Neuron (in vitro differentiated cells): Measurements from ENCODE around the gene CNPY4.
A peak's percentile ranks its signal among the peaks of the same experiment; 100 is the strongest.

Experiments
- H2AFZ ChIP-seq: one replicate; pipeline ENCODE4 v1.6.1; 2013; ENCODE audit warnings: low read depth, mild to moderate bottlenecking, inconsistent platforms, low read length, moderate library complexity
- H3K27me3 ChIP-seq: one replicate; pipeline ENCODE4 v1.6.1; 2013; ENCODE audit warnings: low read length; ENCODE audit not compliant: insufficient read depth
- H3K36me3 ChIP-seq: one replicate; pipeline ENCODE4 v1.6.1; 2013; ENCODE audit warnings: low read length; ENCODE audit not compliant: insufficient read depth
- H3K4me1 ChIP-seq: one replicate; pipeline ENCODE4 v1.6.1; 2013; ENCODE audit warnings: low read length; ENCODE audit not compliant: insufficient read depth
- H3K4me3 ChIP-seq: 2 replicates; pipeline ENCODE4 v1.5.1; 2013; ENCODE audit warnings: mild to moderate bottlenecking, low read length, moderate library complexity
- H3K9me3 ChIP-seq: one replicate; pipeline ENCODE4 v1.6.1; 2013; ENCODE audit warnings: low read length

Gene CNPY4

DNA sequence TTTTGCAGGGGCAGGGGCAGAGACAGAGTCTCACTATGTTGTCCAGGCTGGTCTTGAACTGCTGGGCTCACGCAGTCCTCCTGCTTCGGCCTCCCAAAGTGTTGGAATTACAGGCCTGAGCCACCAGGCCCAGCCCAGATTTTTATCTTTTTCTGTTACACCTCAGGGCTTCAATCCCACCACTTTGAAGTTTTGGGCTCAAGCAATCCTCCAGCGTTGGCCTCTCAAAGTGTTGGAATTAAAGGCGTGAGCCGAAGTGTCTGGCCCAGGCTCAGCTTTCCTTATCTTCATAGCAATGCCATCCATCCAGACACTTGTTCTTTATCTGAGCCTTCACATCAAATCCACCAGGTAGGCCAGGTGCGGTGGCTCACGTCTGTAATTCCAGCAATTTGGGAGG, 4.4 kb upstream of the CNPY4 start:
- no peak overlapping the region for H3K4me3 ChIP-seq
- peaks cover 43% of the 10 kb centered on the region for H3K36me3 ChIP-seq
- H3K4me1 ChIP-seq, result peaks cover 6% of the 10 kb centered on the region
- no peaks in the 10 kb centered on the region for H3K9me3 ChIP-seq
- H3K27me3 ChIP-seq, result no peaks in the 10 kb centered on the region
- H2AFZ ChIP-seq, result no peak overlapping the region

DNA sequence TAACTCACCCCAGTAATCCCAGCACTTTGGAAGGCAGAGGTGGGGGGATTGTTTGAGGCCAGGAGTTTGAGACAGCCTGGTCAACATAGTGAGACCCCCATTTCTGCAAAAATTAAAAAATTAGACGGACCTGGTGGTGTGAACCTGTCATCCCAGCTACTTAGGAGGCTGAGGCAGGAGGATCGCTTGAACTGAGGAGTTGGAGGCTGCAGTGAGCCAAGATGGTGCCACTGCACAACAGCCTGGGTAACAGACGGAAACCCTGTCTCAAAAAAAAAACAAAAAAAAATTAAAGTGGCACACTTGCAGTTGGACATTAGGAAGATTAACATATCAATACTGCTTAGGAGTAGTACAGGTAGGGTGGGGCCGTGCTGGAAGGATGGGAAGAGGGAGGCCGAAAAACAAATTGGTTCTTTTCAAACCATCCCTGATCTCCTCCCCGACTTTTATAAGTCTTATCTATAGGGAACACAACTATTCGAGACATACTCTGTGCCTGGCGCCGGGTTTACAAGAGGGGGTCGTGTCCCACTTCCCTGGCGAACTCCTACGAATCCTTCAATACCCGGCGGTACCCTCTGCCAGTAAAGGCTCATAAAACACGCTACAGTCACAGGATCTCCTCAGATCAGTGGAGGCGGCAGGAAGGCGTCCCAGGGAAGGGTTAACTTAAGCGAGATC, 904 bp upstream of the CNPY4 start:
- H3K27me3 ChIP-seq, result no peaks in the 10 kb centered on the region
- H2AFZ ChIP-seq, result peak overlapping the region; percentile 51
- H3K36me3 ChIP-seq, result peaks cover 16% of the 10 kb centered on the region
- H3K4me3 ChIP-seq, result peak overlapping the region; percentile 70
- H3K9me3 ChIP-seq, result no peaks in the 10 kb centered on the region
- H3K4me1 ChIP-seq, result peaks cover 12% of the 10 kb centered on the region

DNA sequence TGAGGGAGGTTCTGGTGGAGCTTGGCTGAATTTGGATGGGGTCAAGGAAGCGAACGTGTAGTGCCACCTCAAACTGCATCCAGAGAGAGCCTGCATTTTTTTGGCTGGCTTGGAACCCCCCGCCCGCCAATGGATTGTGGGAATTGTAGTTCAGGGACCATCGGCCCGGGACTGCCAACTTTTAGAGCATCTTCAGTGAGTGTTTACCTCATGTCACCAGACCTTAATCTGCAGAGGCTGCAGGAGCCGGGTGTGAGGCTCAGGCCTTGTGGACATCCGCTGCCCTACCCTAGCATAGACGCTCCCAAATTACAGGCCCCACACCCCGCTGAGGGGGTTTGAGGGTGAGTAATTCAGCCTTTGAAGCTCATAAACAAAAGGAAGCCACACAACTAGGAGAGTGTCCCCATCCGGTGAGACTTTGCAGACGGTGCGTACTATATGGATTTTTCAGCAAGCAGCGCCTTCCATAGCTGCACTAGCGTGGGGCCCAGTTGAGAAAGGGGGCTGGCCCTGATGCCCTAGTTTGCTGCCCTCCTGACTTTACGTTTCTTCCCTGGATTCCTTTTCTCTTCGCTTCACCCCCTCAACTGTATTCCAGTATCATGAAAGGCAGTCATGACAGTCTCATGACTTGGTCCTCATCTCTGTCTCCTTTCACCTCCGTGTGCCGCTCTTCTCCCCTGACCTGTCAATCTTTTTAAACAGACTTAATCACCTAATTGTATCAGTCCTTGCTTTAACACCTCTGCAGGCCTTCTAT, 717 bp downstream of the CNPY4 start:
- H2AFZ ChIP-seq, result peak overlapping the region; percentile 51
- H3K4me1 ChIP-seq, result peaks cover 12% of the 10 kb centered on the region
- H3K9me3 ChIP-seq, result no peaks in the 10 kb centered on the region
- H3K36me3 ChIP-seq, result peaks cover 8% of the 10 kb centered on the region
- no peaks in the 10 kb centered on the region for H3K27me3 ChIP-seq
- H3K4me3 ChIP-seq, result peak overlapping the region; percentile 70

DNA sequence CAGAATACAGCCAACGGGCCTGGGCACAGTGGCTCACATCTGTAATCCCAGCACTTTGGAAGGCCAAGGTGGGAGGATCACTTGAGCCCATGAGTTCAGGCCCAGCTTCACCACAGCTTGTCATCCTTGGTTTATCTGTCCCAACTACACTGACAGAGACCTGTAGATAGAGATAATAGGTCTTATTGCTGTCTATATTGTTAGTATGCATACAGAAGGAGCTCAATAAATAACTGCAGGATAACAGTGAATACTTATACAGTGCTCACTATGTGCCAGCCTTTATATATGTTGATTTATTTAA, 1.3 kb downstream of the CNPY4 start:
- Histone ChIP-seq H3K27me3 (no peaks in the 10 kb centered on the region), H2AFZ (no peak overlapping the region), H3K4me1 (peaks cover 12% of the 10 kb centered on the region), H3K9me3 (no peaks in the 10 kb centered on the region), H3K4me3 (peak overlapping the region; percentile 70), H3K36me3 (peaks cover 7% of the 10 kb centered on the region)

DNA sequence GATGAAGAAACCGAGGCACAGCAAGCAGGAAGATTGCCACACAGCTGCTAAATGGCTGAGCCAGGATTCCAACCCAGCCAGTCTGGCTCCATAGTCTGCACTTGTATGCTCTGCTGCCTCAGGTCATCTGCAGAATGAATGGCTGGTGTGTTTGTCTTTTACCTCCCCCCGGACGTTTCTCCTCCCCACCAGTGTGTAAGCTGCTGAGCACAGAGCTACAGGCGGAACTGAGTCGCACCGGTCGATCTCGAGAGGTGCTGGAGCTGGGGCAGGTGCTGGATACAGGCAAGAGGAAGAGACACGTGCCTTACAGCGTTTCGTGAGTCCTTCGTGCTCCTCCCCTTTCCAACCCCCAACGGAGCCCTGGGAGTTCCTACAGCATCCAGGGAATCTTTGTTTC, 2.6 kb downstream of the CNPY4 start:
- Histone ChIP-seq H3K27me3 (no peaks in the 10 kb centered on the region), H3K4me1 (peaks cover 12% of the 10 kb centered on the region), H3K9me3 (no peaks in the 10 kb centered on the region), H3K36me3 (peaks cover 7% of the 10 kb centered on the region), H2AFZ (no peak overlapping the region), H3K4me3 (no peak overlapping the region)

DNA sequence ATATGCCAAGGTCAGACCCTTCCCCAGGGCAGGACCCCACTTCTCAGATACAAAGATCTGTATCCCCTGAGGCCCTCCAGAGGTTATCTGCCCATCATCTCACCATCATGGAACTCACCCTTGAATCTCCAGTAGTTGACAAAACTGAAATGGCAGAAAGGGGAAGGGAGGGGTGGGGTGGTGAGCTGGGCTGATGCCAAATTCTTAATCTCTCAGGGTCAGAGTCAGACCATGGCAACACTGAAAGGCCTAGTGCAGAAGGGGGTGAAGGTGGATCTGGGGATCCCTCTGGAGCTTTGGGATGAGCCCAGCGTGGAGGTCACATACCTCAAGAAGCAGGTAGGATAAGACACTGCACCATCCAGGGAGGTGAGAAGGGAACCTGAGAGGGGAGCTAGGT, 3.1 kb downstream of the CNPY4 start:
- peaks cover 12% of the 10 kb centered on the region for H3K4me1 ChIP-seq
- H3K27me3 ChIP-seq, result no peaks in the 10 kb centered on the region
- H2AFZ ChIP-seq, result no peak overlapping the region
- H3K9me3 ChIP-seq, result no peaks in the 10 kb centered on the region
- H3K4me3 ChIP-seq, result no peak overlapping the region
- peaks cover 7% of the 10 kb centered on the region for H3K36me3 ChIP-seq

DNA sequence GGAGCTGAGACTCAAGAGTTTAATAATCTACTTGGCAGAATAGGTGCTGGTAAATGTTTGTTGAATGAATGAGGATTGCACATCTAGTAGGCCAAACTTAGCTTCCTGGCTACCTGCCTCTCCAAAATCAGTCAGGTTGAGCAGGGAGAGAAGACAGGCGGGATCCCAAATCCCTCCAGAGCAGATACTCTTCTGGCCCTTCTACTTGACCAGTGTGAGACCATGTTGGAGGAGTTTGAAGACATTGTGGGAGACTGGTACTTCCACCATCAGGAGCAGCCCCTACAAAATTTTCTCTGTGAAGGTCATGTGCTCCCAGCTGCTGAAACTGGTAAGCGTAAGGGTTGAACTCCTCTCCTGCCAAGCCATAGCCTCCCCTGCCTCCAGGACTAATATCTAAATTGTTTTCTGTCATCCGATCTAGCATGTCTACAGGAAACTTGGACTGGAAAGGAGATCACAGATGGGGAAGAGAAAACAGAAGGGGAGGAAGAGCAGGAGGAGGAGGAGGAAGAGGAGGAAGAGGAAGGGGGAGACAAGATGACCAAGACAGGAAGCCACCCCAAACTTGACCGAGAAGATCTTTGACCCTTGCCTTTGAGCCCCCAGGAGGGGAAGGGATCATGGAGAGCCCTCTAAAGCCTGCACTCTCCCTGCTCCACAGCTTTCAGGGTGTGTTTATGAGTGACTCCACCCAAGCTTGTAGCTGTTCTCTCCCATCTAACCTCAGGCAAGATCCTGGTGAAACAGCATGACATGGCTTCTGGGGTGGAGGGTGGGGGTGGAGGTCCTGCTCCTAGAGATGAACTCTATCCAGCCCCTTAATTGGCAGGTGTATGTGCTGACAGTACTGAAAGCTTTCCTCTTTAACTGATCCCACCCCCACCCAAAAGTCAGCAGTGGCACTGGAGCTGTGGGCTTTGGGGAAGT, 5.1 kb downstream of the CNPY4 start:
- Histone ChIP-seq H3K27me3 (no peaks in the 10 kb centered on the region), H3K4me3 (no peak overlapping the region), H3K4me1 (peaks cover 15% of the 10 kb centered on the region), H3K9me3 (no peaks in the 10 kb centered on the region), H3K36me3 (peaks cover 7% of the 10 kb centered on the region), H2AFZ (no peak overlapping the region)

DNA sequence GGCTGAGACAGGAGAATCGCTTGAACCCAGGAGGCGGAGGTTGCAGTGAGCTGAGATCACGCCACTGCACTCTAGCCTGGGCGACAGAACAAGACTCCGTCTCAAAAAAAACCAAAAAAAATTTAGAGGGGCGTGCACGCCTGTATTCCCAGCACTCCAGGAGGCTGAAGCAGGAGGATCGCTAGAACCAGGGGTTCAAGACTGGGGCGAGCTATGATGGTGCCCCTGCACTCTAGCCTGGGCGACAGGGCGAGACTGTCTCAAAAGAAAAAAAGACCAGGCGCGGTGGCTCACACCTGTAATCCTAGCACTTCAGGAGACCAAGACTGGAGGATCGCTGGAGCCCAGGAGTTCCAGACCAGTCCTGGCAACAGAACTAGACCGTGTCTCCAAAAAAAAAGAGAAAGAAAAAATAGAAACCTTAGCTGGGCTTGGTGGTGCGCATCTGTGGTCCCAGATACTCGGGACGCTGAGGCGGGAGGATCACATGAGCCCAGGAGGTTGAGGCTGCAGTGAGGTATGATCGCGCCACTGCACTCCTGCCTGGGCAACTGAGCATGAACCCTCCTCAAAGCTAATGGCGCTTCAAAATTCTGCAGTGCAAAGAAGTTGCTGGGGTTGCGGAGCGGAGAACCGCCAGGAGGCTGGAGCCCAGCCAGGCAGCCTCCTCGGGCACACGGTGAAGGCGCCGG, 7.0 kb downstream of the CNPY4 start:
- Histone ChIP-seq H3K9me3 (no peaks in the 10 kb centered on the region), H3K36me3 (peaks cover 7% of the 10 kb centered on the region), H3K4me3 (peak overlapping the region; percentile 80), H3K4me1 (peaks cover 11% of the 10 kb centered on the region), H2AFZ (peak overlapping the region; percentile 87), H3K27me3 (no peaks in the 10 kb centered on the region)

DNA sequence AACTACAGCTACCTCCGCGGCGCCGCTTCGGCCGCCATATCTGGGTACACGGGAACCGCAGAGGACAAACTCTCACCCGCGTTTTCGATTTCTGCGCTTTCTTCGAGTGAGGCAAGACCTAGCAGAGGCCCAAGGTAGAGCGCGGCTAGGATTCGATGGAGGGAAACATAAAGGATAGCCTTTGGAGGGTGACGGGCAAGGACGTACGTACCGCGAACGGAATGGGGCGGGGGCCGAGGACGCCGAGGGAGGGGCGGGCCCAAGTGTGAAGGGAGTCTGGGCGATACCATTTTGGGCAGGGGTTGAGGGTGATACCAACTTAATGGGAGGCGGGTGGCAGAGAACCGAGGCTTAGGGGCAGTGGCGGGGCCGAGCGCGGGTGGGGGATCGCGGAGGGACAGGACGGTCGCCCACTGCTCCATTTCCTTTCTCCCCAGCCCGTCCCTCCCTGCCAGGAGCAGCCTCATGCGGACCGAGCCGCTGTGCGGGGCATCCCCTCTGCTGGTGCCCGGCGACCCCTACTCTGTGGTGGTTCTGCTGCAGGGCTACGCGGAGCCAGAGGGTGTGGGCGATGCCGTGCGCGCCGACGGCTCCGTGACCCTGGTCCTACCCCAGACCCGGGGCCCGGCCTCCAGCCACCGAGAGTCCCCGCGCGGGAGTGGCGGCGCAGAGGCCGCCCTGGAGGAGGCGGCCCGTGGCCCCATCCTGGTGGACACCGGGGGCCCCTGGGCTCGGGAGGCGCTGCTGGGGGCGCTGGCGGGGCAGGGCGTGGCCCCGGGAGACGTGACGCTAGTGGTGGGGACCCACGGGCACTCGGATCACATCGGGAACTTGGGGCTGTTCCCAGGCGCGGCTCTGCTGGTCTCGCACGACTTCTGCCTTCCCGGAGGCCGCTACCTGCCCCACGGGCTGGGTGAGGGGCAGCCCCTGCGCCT, 7.8 kb downstream of the CNPY4 start, which contains the start of gene MBLAC1:
MBLAC1 (plus strand) TSS at position 37 of the 935 bp plus-strand sequence; CDS start at position 466, 429 bp downstream.
- Histone ChIP-seq H3K4me3 (peak within 1 kb of the TSS; percentile 80), H3K36me3 (peaks cover 7% of the 10 kb centered on the region), H2AFZ (peak within 1 kb of the TSS; percentile 87), H3K27me3 (no peaks in the 10 kb centered on the region), H3K4me1 (peaks cover 11% of the 10 kb centered on the region), H3K9me3 (no peaks in the 10 kb centered on the region)

DNA sequence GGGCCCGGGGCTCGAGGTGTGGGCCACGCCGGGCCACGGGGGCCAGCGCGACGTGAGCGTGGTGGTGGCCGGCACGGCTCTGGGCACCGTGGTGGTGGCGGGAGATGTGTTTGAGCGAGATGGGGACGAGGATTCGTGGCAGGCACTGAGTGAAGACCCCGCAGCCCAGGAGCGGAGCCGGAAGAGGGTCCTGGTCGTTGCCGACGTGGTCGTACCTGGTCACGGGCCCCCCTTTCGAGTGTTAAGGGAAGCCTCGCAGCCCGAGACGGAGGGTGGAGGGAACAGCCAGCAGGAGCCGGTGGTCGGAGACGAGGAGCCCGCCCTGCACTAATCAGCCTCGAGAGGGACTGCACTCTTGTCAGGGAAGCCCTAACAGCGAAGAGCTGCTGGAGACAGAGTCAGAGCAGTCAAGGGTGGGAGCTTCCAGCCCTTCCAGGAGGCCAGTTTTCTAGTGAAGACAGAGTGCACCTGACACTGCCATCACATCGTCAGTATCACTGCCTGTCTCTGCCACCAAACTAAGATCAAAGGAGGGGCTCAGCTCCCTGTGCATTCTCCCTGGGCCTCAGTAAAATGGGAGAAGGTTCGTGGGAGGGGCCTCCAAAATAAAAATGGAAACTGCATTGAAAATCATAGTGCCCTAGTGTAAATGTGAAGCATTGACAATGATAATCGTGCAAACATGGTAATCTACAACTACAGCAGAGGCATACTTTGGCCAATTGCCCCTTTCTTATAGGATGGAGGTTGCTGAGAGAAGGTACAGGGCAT, 8.6 kb downstream of the CNPY4 start:
- H3K9me3 ChIP-seq, result no peaks in the 10 kb centered on the region
- peaks cover 16% of the 10 kb centered on the region for H3K4me1 ChIP-seq
- H3K36me3 ChIP-seq, result peaks cover 5% of the 10 kb centered on the region
- H3K4me3 ChIP-seq, result peak overlapping the region; percentile 80
- H3K27me3 ChIP-seq, result no peaks in the 10 kb centered on the region
- peak overlapping the region; percentile 87 for H2AFZ ChIP-seq

DNA sequence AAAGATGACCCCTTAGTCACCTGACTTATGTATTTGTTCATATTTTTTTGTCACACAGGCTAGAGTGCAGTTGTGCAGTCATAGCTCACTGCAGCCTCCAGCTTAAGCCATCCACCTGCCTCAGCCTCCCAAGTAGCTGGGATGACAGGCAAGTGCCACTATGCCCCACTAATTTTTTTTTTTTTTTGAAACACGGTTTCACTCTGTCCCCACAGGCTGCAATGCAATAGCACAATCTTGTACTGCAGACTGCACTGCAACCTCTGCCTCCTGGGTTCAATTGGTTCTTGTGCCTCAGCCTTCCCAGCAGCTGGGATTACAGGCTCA, 9.2 kb downstream of the CNPY4 start:
- Histone ChIP-seq H2AFZ (no peak overlapping the region), H3K4me3 (peak overlapping the region; percentile 80), H3K27me3 (no peaks in the 10 kb centered on the region), H3K9me3 (no peaks in the 10 kb centered on the region), H3K36me3 (peaks cover 5% of the 10 kb centered on the region), H3K4me1 (peaks cover 16% of the 10 kb centered on the region)
